ENCODE results near the gene GPR31. TPM values are rescaled to one million over a fixed set of nuclear protein-coding genes. Genes with fewer than 3 reads are reported as not detected.
"Not testable (repeated sequence)": the region's sequence is repeated elsewhere in the genome, so short reads cannot be mapped to it uniquely, and the experiment has no call there.

Gene GPR31
- total RNA-seq, 1 experiment from 2014 or later, result not detected

- H3K4me3 ChIP-seq; H3K4me1 ChIP-seq (replicated peaks); DNase-seq (ENCODE audit: low read depth in 1 of 2, low spot score in 2 of 2); H3K27me3 ChIP-seq (replicated peaks); H3K27ac ChIP-seq; H3K36me3 ChIP-seq; H3K9me3 ChIP-seq (replicated peaks): not testable (repeated sequence)
These were observed 23.6 kb upstream of the GPR31 start for GRCh38 chr6:167181351-167181750.

GRCh38 chr6:167180086-167180485 lies 22.3 kb upstream of the GPR31 start:
- not testable (repeated sequence) for H3K27me3 ChIP-seq (replicated peaks); H3K27ac ChIP-seq; H3K4me3 ChIP-seq; H3K4me1 ChIP-seq (replicated peaks); H3K9me3 ChIP-seq (replicated peaks); DNase-seq (ENCODE audit: low read depth in 1 of 2, low spot score in 2 of 2); H3K36me3 ChIP-seq

- H3K9me3 ChIP-seq (replicated peaks); H3K27ac ChIP-seq; H3K27me3 ChIP-seq (replicated peaks); DNase-seq (ENCODE audit: low read depth in 1 of 2, low spot score in 2 of 2); H3K4me1 ChIP-seq (replicated peaks); H3K36me3 ChIP-seq; H3K4me3 ChIP-seq: not testable (repeated sequence)
These were observed 21.3 kb upstream of the GPR31 start for GRCh38 chr6:167178896-167179655.

GRCh38 chr6:167177271-167177670 lies 19.5 kb upstream of the GPR31 start:
- not testable (repeated sequence) for H3K9me3 ChIP-seq (replicated peaks); DNase-seq (ENCODE audit: low read depth in 1 of 2, low spot score in 2 of 2); H3K27ac ChIP-seq; H3K27me3 ChIP-seq (replicated peaks); H3K36me3 ChIP-seq; H3K4me3 ChIP-seq; H3K4me1 ChIP-seq (replicated peaks)

GRCh38 chr6:167172011-167172410 lies 14.2 kb upstream of the GPR31 start:
- not testable (repeated sequence) for H3K27me3 ChIP-seq (replicated peaks); DNase-seq (ENCODE audit: low read depth in 1 of 2, low spot score in 2 of 2); H3K36me3 ChIP-seq; H3K4me1 ChIP-seq (replicated peaks); H3K27ac ChIP-seq; H3K4me3 ChIP-seq; H3K9me3 ChIP-seq (replicated peaks)

GRCh38 chr6:167171300-167171699 lies 13.5 kb upstream of the GPR31 start:
- not testable (repeated sequence) for H3K9me3 ChIP-seq (replicated peaks); H3K4me1 ChIP-seq (replicated peaks); H3K36me3 ChIP-seq; H3K27me3 ChIP-seq (replicated peaks); H3K4me3 ChIP-seq; H3K27ac ChIP-seq; DNase-seq (ENCODE audit: low read depth in 1 of 2, low spot score in 2 of 2)

- not testable (repeated sequence) for H3K9me3 ChIP-seq (replicated peaks); H3K27me3 ChIP-seq (replicated peaks); DNase-seq (ENCODE audit: low read depth in 1 of 2, low spot score in 2 of 2); H3K27ac ChIP-seq; H3K4me3 ChIP-seq; H3K36me3 ChIP-seq; H3K4me1 ChIP-seq (replicated peaks)
These were observed 12.1 kb upstream of the GPR31 start for GRCh38 chr6:167169867-167170266.

- H3K4me3 ChIP-seq; H3K36me3 ChIP-seq; H3K9me3 ChIP-seq (replicated peaks); H3K27ac ChIP-seq; H3K4me1 ChIP-seq (replicated peaks); H3K27me3 ChIP-seq (replicated peaks); DNase-seq (ENCODE audit: low read depth in 1 of 2, low spot score in 2 of 2): not testable (repeated sequence)
These were observed 10.5 kb upstream of the GPR31 start for GRCh38 chr6:167168296-167168695.

GRCh38 chr6:167167699-167168098 lies 9.9 kb upstream of the GPR31 start:
- H3K4me1 ChIP-seq (replicated peaks); H3K27ac ChIP-seq; DNase-seq (ENCODE audit: low read depth in 1 of 2, low spot score in 2 of 2); H3K9me3 ChIP-seq (replicated peaks); H3K4me3 ChIP-seq; H3K36me3 ChIP-seq; H3K27me3 ChIP-seq (replicated peaks): not testable (repeated sequence)

GRCh38 chr6:167165858-167166471 lies 8.2 kb upstream of the GPR31 start:
- Histone ChIP-seq H3K4me1 (replicated peaks) (no peaks in the 10 kb centered on the region), H3K27ac (no peak overlapping the region), H3K9me3 (replicated peaks) (no peaks in the 10 kb centered on the region), H3K36me3 (no peaks in the 10 kb centered on the region), H3K27me3 (replicated peaks) (no peaks in the 10 kb centered on the region), H3K4me3 (no peak overlapping the region)
- no peak for DNase-seq (ENCODE audit: low read depth in 1 of 2, low spot score in 2 of 2)

- no peaks in the 10 kb centered on the region; the same call in 1 of the 2 replicates for H3K27me3 ChIP-seq (replicated peaks)
- no peak for DNase-seq (ENCODE audit: low read depth in 1 of 2, low spot score in 2 of 2)
- H3K36me3 ChIP-seq, result no peaks in the 10 kb centered on the region
- H3K9me3 ChIP-seq (replicated peaks), result no peaks in the 10 kb centered on the region
- H3K4me3 ChIP-seq, result no peak overlapping the region
- no peak overlapping the region for H3K27ac ChIP-seq
- H3K4me1 ChIP-seq (replicated peaks), result no peaks in the 10 kb centered on the region
These were observed 6.5 kb upstream of the GPR31 start for GRCh38 chr6:167164261-167164660.

- no peaks in the 10 kb centered on the region for H3K36me3 ChIP-seq
- no peaks in the 10 kb centered on the region; the same call in 1 of the 2 replicates for H3K27me3 ChIP-seq (replicated peaks)
- DNase-seq (ENCODE audit: low read depth in 1 of 2, low spot score in 2 of 2), result no peak
- H3K4me1 ChIP-seq (replicated peaks), result no peaks in the 10 kb centered on the region
- no peak overlapping the region for H3K4me3 ChIP-seq
- H3K27ac ChIP-seq, result no peak overlapping the region
- H3K9me3 ChIP-seq (replicated peaks), result no peaks in the 10 kb centered on the region
These were observed 5.8 kb upstream of the GPR31 start for GRCh38 chr6:167163476-167164011.

GRCh38 chr6:167162591-167162990 lies 4.8 kb upstream of the GPR31 start:
- no peak overlapping the region for H3K27ac ChIP-seq
- DNase-seq (ENCODE audit: low read depth in 1 of 2, low spot score in 2 of 2), result no peak
- no peak overlapping the region for H3K4me3 ChIP-seq
- H3K27me3 ChIP-seq (replicated peaks), result no peaks in the 10 kb centered on the region; the same call in 1 of the 2 replicates
- no peaks in the 10 kb centered on the region for H3K4me1 ChIP-seq (replicated peaks)
- no peaks in the 10 kb centered on the region for H3K36me3 ChIP-seq
- H3K9me3 ChIP-seq (replicated peaks), result no peaks in the 10 kb centered on the region

GRCh38 chr6:167161851-167162467 lies 4.2 kb upstream of the GPR31 start:
- H3K36me3 ChIP-seq, result no peaks in the 10 kb centered on the region
- no peak for DNase-seq (ENCODE audit: low read depth in 1 of 2, low spot score in 2 of 2)
- H3K9me3 ChIP-seq (replicated peaks), result no peaks in the 10 kb centered on the region
- no peaks in the 10 kb centered on the region; the same call in 1 of the 2 replicates for H3K27me3 ChIP-seq (replicated peaks)
- no peaks in the 10 kb centered on the region for H3K4me1 ChIP-seq (replicated peaks)
- no peak overlapping the region for H3K4me3 ChIP-seq
- H3K27ac ChIP-seq, result no peak overlapping the region

Measured in SJSA1 (cell line).